NCI-H510A treated with DMSO at 0.1 percent for 48 hours (cell line): ENCODE results near the gene RAD51B.
"Not testable (repeated sequence)": the region's sequence is repeated elsewhere in the genome, so short reads cannot be mapped to it uniquely, and the experiment has no call there.

Source experiments
- DNase-seq: peaks from one replicate; lab custom pipeline; 2025; lab: John Stamatoyannopoulos, UW

The RAD51B gene

GRCh38 chr14:68753690-68754089 lies 934.1 kb downstream of the RAD51B start:
- no peak for DNase-seq

- DNase-seq = no peak
Measured at GRCh38 chr14:68755016-68755353, 935.4 kb downstream of the RAD51B start.

- no peak for DNase-seq
Measured at GRCh38 chr14:68756000-68756481, 936.5 kb downstream of the RAD51B start.

GRCh38 chr14:68756734-68757133 lies 937.2 kb downstream of the RAD51B start:
- no peak for DNase-seq

DNA sequence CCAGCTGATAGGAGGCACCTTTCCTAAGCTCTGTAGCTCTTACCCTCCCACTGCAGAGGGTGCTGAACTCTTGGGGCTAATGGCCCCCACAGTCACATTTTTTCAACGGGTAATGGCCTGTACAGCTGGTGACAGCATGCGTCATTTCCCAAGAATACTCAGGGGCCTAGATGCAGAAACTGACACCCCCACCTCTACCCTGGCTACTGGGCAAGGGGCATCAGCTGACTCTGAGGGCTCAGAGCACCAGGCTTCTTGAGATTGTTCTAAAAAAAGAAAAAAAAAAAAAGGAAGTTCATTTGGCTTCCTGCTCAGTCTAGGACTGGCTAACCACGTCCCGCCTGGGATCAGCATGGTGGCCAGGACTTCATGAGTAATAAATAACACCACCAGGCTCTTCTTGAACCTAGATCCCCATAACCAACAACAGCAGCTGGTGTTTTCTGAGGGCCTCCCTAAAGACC lies 938.1 kb downstream of the RAD51B start:
- no peak for DNase-seq

GRCh38 chr14:68758301-68758700 lies 938.7 kb downstream of the RAD51B start:
- DNase-seq = no peak

DNA sequence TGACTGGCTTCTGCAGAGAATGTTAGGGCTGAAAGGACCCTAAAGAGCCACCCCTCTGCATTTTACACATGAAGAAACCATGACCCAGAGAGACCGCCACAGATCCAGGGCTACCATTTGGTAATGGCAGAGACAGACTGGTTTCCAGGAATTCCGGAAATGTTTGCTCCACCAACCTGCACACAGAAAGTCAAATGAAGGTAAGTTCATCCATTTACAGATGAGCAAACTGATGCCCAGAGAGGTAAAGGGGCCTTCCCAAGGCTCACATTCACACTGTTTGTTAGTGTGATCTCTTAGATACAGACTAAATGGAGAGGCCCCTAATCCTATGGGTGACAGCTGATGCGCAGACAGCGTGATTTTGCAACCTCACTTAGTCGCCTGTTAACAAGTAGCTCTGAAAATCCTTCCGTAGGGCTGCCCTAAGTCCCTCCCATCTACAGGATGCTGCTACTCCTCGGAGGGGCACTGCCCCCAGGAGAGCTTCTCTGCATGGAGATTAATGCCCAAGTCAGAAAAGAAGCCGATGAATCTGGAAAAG lies 939.5 kb downstream of the RAD51B start:
- no peak for DNase-seq

DNA sequence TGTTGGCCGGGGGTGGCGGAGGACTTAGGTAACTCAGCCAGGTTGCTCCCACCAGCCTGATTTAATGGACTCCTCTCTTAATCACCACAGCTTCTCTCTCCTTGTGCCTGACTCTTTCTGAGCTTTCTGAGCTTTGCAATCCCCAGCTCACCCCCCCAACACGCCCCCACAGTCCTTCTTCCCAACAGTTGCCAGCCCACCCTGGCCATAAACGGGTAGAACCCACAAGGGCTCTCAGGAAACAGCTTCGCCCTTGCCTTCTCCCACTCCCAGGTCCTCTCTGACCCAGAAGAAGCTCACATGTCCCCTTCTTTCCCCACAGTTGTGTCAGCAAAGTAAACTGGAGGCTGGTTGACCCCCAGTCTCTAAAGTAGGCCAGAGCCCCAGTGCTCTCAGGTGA lies 940.4 kb downstream of the RAD51B start:
- no peak for DNase-seq

GRCh38 chr14:68760761-68761160 lies 941.2 kb downstream of the RAD51B start:
- DNase-seq = no peak

- no peak for DNase-seq
Measured at GRCh38 chr14:68761391-68761790, 941.8 kb downstream of the RAD51B start.

- DNase-seq = no peak
Measured at GRCh38 chr14:68762953-68763764, 943.6 kb downstream of the RAD51B start.

DNA sequence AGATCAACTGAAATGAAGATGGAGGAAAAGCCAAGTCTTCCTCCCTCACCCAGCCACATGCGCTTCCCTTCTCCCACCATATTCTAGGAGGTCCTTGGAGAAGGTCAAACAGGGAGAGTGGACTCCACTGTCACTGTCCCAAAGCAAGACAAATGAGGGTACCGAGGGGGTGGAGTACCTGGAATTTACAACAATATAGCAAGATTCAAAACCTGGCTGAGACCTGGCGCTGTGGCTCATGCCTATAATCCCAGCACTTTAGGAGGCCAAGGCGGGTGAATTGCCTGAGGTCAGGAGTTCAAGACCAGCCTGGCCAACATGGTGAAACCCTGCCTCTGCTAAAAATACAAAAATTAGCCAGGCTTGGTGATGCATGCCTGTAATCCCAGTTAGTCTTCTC lies 944.3 kb downstream of the RAD51B start:
- DNase-seq = not testable (repeated sequence)

DNA sequence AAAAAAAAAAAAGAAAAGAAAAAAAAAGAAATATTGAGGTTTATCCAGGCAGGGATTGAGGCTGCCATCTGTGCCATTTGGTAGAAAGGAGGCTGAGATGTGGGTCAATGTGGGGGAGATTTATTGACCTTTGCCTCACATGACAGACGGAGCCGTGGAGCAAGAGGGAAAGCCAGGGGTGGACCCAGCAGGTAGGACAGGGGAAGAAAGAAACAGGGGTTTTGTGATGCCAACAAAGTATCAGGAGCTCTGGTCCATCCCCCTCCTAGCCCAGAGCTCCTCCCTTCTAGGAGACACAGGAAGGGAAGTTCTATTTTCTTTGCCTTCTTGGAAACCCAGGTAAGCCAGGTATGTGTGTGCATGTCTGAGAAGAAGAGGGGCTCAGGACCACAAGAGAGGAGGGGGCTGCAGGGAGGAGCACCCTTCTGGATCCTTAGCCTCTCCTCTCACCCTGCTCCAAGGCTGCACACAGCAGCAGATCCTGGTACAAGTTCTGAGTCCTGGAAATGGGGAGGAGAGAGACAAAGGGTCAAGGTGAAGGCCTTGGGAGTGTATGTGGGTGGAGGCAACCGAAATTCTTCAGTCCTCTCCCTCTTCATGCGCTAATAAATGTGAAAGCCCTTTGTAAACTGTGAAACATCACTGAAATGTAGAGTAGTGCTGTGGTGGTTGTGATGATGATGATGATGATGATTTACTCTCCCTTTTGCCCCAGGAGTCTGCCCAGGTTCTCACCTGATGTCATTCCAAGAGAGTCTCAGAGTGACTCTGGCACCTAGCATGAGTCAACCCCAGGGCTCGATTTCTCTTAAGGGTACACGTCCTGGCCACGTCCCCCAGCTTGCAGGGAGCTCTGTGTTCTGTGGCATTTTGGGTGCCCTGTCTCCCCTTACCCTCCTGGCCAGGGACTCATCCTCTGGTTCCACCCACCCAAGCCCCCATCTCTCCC lies 947.0 kb downstream of the RAD51B start:
- DNase-seq = no peak

- no peak for DNase-seq
Measured at GRCh38 chr14:68767248-68767645, 947.7 kb downstream of the RAD51B start.

- DNase-seq = no peak
Measured at GRCh38 chr14:68768316-68768715, 948.7 kb downstream of the RAD51B start.

- no peak for DNase-seq
Measured at GRCh38 chr14:68770051-68770450, 950.5 kb downstream of the RAD51B start.

DNA sequence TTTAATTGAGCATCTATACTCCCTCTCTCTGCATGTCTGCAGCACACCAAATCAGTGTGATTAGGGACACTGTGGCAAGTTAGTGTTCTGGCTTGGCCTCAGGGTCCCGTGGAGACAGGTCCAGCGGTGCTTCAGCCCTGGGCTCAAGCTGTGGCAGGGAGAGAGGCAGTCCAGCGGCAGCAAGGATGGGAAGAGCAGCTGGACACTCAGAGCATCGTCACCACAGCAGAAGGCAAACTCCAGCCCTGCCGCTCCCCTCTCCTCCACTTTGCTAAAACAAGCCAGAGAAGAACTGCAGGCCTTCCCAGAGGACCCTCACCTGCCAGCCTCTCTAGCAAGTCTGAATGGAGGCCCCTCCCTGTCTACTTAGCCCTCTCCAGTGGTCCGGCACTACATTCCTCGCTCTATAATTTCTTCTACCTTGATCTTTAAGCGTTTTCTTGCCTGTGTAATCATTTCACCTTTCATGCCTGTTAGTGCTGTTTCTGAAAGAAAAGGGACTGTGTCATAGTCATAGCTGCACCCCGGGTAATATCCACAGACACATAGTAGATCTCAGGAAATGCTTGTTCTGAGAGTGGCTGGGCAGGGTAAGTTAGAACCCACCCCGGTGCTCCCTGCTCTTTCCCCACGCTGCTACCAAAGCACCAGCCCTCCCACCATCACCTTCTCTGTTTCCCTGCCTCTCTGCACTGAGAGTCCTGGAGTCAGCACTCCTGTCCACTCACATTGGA lies 951.1 kb downstream of the RAD51B start:
- DNase-seq = no peak

GRCh38 chr14:68771631-68772030 lies 952.1 kb downstream of the RAD51B start:
- no peak for DNase-seq

DNA sequence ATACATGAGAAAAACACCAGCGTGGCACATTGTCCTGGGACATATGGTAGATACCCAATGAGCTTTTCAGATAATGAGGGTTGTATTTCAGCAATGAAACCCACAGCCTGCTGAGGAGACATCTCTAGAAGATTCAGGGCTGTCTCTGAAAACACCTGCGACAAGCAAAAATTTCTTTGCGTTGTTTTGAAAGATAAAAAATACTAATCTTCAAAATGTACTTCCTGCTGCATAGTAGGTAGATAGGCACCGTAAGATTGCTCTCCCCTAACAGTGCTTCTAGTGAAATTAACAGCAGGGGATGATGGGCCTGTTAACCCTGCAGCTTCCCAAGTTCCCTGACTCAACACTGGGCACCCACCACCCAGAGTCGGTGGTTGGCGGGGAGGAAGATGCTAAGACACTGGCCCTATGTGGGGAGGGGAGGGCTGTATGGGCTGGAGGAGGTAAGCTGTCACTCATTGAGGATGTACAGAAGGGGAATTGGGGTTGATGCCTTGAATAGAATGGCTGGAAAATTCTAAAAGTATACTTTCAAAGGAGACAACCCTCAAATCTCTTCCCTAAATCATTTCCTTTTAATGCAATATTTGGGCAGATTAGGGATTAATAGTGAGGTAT lies 953.3 kb downstream of the RAD51B start:
- no peak for DNase-seq

DNA sequence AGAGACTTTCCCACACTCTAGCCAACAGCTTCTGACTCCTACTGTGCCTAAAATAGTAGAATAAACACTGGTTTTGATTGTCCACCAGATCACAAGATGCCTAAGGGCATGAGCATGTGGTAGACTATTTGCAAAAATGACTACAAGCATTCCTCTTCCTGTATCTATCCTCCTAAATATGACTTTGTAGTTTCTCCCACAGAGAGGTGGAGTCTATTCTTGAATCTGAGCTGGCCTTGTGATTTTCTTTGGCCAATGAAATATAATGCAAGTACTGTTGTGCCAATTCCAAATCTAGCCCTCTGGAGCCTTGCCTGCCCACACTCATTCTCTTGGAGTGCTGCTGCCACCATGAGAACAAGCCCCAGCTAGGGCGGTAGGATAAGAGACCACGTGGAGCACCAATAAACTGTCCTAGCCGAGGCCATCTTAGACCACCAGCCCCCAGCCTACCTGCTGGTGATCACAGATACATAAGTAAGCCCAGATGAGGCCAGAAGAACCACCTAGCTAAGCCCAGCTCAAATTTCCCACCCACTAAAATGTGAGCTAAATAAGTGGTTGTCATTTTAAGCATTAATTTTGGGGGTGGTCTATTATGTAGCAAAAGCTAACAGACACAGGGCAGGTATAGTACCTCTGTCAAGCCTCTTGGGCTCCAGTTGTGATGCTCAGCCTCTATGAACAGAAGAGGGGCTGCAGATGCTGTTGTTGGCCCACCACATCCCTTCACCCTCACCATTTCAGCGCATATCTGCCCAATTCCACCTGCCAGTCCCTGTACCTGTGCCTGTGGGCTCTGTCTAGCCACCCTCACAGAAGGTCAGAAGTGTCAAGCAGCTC lies 955.4 kb downstream of the RAD51B start:
- DNase-seq = no peak
